GM21381 (cell line): ENCODE data around the gene UBAC2.

Experiments
- ATAC-seq: cut with Tn5 transposase; IDR thresholded peaks from one replicate; pipeline ENCODE4 v1.9.1; 2021; ENCODE audit warnings: mild to moderate bottlenecking, moderate library complexity; ENCODE audit not compliant: unreplicated experiment

The UBAC2 gene

GRCh38 chr13:99374169-99374991 is 173.7 kb downstream of the UBAC2 start:
- ATAC-seq, result peak; percentile 41

GRCh38 chr13:99374994-99375737 is 174.5 kb downstream of the UBAC2 start:
- peak; percentile 37 for ATAC-seq

GRCh38 chr13:99375738-99376080 is 175.1 kb downstream of the UBAC2 start:
- no peak for ATAC-seq

DNA sequence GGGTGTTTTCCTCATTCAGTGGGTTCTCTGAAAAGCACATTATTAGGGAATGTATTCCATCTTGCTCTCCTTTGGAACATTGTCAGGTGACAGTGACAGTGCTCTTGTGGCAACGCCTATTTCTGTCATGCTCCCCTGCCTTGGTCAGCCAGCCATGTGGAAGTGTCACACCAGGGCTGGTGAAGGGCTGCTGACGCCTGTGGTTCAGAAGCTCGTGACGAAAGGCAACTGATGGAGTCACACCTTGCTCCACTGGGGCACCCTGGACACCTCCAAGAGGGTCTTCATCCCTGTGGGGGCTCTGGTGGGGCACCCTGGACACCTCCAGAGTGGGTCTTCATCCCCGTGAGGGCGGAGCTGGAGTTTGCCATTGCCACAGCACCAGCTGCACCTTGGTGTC is 175.5 kb downstream of the UBAC2 start:
- ATAC-seq, result peak; percentile 48

- ATAC-seq, result no peak
Measured at GRCh38 chr13:99376924-99377323, 176.3 kb downstream of the UBAC2 start.

- no peak for ATAC-seq
Measured at GRCh38 chr13:99377641-99378040, 177.0 kb downstream of the UBAC2 start.

- ATAC-seq, result no peak
Measured at GRCh38 chr13:99378985-99379733, 178.5 kb downstream of the UBAC2 start.

DNA sequence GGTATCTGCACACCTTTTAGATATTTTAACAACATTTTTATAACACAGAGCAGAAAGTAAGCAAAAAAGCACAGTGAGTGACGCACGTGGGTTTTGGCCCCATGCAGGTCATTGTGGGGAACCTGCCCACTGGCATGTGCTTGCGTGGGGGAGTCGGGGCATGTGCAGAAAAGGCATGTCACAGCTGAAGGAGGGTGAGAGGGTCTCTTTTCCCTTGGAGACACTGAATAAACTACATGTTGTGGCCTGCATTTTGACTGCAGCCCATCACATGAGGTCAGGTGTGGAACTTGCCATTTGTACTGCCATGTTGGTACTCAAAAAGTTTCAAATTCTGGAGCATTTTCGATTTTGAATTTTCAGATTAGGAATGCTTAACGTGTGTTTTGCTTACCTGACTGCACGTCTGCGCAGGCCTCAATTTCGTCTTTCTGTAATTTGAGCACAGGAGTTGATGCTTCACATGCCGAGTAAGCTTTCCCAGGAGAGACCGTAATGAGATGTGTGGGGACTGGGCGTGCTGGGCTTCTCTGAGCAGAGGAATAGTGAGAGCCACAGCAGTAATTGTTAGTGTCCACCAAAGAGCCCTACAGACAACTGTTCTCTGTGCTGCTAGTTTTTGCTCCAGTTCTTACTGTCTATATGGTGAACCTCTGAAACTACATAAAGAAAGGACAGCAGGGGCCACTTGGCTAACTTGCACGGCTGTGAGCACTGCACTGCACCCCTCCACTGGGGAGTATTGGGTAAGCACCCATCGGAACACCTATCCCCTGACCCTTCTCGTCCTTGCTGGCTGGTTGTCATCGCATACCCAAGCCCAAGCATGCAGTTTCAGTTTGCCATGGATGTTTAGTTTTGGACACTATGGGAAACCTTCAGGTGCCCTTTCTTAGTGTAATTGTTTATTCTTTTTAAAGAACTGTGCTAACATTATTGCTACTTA is 179.5 kb downstream of the UBAC2 start:
- no peak for ATAC-seq

- ATAC-seq, result peak; percentile 75
Measured at GRCh38 chr13:99380921-99381645, 180.4 kb downstream of the UBAC2 start.

GRCh38 chr13:99381766-99382165 is 181.1 kb downstream of the UBAC2 start:
- no peak for ATAC-seq

DNA sequence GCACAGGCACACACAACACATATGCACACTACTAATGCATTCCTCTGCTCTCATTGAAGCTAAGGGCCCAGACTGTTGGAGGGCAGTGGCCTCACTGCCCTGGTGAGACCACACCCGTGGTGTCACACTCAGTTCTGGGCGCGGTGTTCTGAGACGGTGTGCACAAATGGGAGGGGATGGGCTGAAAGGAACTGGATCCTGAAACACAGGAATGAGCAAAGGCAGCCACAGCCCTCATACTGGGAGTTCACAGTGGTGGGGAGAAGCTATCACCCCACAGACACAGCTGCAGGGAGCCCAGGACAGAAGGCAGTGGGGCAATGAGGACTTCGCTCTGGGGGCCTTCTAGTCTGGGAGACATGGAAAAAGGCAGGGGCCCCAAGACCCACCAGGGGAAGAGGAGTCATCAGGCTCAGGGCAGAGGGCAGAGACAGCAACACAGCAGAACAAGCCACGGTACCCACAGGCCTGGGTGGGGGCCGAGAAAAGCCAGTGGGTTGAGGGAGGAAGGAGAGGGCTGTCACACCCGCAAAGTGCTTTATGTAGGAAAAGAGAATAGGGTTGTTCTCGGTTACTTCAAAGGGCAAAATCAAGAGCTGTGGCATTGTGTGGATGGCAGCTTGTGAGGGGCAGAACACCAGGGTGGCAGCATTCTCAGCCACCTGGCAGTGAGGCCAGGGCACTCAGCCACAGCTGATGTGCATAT is 181.9 kb downstream of the UBAC2 start:
- no peak for ATAC-seq

- ATAC-seq, result no peak
Measured at GRCh38 chr13:99383511-99383921, 182.9 kb downstream of the UBAC2 start.

- no peak for ATAC-seq
Measured at GRCh38 chr13:99383946-99384345, 183.3 kb downstream of the UBAC2 start.

DNA sequence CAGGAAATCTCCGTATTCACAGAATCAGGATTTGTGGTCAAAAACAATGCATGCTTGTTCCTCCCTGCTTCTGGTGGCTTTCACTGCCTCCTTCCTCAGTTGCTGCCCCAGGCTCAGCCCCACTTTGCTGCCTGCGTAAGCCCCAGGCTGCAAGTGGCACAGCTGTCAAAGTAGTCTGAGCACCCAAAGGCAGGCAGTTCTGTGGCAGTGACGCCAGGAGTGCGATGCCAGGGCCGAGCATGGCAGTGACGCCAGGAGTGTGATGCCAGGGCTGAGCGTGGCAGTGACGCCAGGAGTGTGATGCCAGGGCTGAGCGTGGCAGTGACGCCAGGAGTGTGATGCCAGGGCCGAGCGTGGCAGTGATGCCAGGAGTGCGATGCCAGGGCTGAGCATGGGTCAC is 183.8 kb downstream of the UBAC2 start:
- no peak for ATAC-seq

- no peak for ATAC-seq
Measured at GRCh38 chr13:99385161-99385560, 184.5 kb downstream of the UBAC2 start.

DNA sequence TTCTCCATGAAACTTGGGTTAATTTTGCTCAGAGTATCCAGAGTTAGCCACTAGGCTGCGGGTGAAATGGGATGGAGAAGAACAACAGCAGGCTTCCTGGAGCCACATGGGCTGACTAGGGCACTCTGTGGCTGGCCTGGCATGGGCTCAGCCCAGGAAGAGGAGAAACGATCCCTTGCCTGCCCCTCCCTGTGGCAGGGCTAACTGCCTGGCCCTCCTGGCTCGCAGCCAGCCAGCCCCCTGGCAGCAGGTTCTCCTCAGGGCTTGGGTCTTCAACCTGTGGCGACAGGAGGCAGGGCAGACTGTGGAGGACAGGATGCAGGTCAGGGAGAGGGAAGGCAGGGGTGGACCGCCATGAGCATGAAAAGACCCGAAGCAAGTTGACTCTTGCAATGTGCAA is 185.3 kb downstream of the UBAC2 start:
- no peak for ATAC-seq

DNA sequence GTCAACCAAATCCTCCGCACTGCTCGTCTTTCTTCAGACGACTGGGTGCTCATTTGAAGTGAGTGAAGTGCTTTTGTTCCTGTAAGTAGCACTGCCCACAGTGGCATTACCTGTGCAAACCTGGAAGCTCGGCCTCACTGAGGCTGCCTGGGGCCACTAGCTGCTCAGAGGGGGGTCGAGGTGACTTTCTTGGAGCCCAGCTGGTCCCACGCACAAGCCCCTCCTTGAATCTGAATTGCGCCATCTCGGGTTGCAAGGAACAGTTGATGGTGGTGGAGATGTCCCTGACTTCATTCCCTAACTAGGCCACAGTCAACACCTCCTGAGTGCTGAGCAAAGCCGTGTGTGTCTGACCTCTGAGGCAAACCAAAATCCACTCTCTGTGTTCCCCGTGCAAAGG is 185.8 kb downstream of the UBAC2 start:
- no peak for ATAC-seq

GRCh38 chr13:99386911-99387788 is 186.5 kb downstream of the UBAC2 start:
- peak; percentile 60 for ATAC-seq
